KMS-11 (cell line): ENCODE data around the gene TMBIM1.

ENCODE experiments used
- H2AFZ ChIP-seq: fragments of 200-600 bp; sonication (generic); 2 replicates; pipeline ENCODE4 v1.6.1; 2016; ENCODE audit warnings: antibody characterized with exemption, mixed run types, low read depth
- H3K27ac ChIP-seq: fragments of 200-600 bp; sonication (generic); 2 replicates; pipeline ENCODE4 v1.6.1; 2016; ENCODE audit warnings: mild to moderate bottlenecking, mixed run types
- H3K27me3 ChIP-seq: fragments of 200-600 bp; sonication (generic); 2 replicates; pipeline ENCODE4 v1.6.1; 2017; ENCODE audit warnings: mild to moderate bottlenecking, low read depth, mixed run types, moderate library complexity; ENCODE audit not compliant: insufficient read depth
- H3K36me3 ChIP-seq: fragments of 200-600 bp; sonication (generic); 2 replicates; pipeline ENCODE4 v1.6.1; 2017; ENCODE audit warnings: mild to moderate bottlenecking, mixed run types; ENCODE audit not compliant: insufficient read depth
- H3K4me1 ChIP-seq: fragments of 200-600 bp; sonication (generic); 2 replicates; pipeline ENCODE4 v1.6.1; 2016; ENCODE audit warnings: mild to moderate bottlenecking, low read depth, mixed run types; ENCODE audit not compliant: poor library complexity, severe bottlenecking
- H3K4me2 ChIP-seq: fragments of 200-600 bp; sonication (generic); 2 replicates; pipeline ENCODE4 v1.7.0; 2016; ENCODE audit warnings: mild to moderate bottlenecking, mixed run types
- H3K4me3 ChIP-seq: fragments of 200-600 bp; sonication (generic); IDR thresholded peaks from 2 replicates; pipeline ENCODE4 v1.6.1; 2017; ENCODE audit warnings: low read depth, low read length, mixed read lengths; ENCODE audit not compliant: insufficient read depth
- H3K79me2 ChIP-seq: fragments of 200-600 bp; sonication (generic); 2 replicates; pipeline ENCODE4 v1.6.1; 2016; ENCODE audit warnings: low read depth, mixed run types; ENCODE audit not compliant: insufficient read depth
- H3K9ac ChIP-seq: fragments of 200-600 bp; sonication (generic); 2 replicates; pipeline ENCODE4 v1.6.1; 2016; ENCODE audit warnings: mild to moderate bottlenecking, mixed run types
- H4K20me1 ChIP-seq: fragments of 200-600 bp; sonication (generic); 2 replicates; pipeline ENCODE4 v1.6.1; 2016; ENCODE audit warnings: mild to moderate bottlenecking, mixed run types; ENCODE audit not compliant: insufficient read depth
- TF ChIP-seq, protein P1 (sequence below): fragments of 200-600 bp; sonication (generic); conservative IDR thresholded peaks from 2 replicates; pipeline ENCODE4 v1.6.1; 2017; ENCODE audit warnings: low read depth, mild to moderate bottlenecking, antibody characterized with exemption, low read length, moderate library complexity, mixed read lengths

Gene TMBIM1

GRCh38 chr2:218319813-218320365, 27.6 kb upstream of the TMBIM1 start:
- Histone ChIP-seq H3K27ac (no peak overlapping the region), H3K79me2 (no peaks in the 10 kb centered on the region), H3K4me2 (no peak overlapping the region), H3K4me3 (no peak overlapping the region), H3K27me3 (no peaks in the 10 kb centered on the region), H2AFZ (no peak overlapping the region), H3K9ac (no peak overlapping the region), H4K20me1 (no peaks in the 10 kb centered on the region), H3K4me1 (peaks cover 13% of the 10 kb centered on the region), H3K36me3 (no peaks in the 10 kb centered on the region)
- TF ChIP-seq, protein P1, sequence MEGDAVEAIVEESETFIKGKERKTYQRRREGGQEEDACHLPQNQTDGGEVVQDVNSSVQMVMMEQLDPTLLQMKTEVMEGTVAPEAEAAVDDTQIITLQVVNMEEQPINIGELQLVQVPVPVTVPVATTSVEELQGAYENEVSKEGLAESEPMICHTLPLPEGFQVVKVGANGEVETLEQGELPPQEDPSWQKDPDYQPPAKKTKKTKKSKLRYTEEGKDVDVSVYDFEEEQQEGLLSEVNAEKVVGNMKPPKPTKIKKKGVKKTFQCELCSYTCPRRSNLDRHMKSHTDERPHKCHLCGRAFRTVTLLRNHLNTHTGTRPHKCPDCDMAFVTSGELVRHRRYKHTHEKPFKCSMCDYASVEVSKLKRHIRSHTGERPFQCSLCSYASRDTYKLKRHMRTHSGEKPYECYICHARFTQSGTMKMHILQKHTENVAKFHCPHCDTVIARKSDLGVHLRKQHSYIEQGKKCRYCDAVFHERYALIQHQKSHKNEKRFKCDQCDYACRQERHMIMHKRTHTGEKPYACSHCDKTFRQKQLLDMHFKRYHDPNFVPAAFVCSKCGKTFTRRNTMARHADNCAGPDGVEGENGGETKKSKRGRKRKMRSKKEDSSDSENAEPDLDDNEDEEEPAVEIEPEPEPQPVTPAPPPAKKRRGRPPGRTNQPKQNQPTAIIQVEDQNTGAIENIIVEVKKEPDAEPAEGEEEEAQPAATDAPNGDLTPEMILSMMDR, result no peak

- H3K4me3 ChIP-seq, result no peak overlapping the region
- no peak overlapping the region for H3K27ac ChIP-seq
- no peaks in the 10 kb centered on the region for H3K79me2 ChIP-seq
- H3K4me1 ChIP-seq, result peaks cover 19% of the 10 kb centered on the region
- no peaks in the 10 kb centered on the region for H3K36me3 ChIP-seq
- no peaks in the 10 kb centered on the region for H4K20me1 ChIP-seq
- TF ChIP-seq, protein P1, result no peak
- no peaks in the 10 kb centered on the region for H3K27me3 ChIP-seq
- no peak overlapping the region for H3K4me2 ChIP-seq
- no peak overlapping the region for H2AFZ ChIP-seq
- H3K9ac ChIP-seq, result no peak overlapping the region
Observed at GRCh38 chr2:218318241-218318640, 25.9 kb upstream of the TMBIM1 start.

DNA sequence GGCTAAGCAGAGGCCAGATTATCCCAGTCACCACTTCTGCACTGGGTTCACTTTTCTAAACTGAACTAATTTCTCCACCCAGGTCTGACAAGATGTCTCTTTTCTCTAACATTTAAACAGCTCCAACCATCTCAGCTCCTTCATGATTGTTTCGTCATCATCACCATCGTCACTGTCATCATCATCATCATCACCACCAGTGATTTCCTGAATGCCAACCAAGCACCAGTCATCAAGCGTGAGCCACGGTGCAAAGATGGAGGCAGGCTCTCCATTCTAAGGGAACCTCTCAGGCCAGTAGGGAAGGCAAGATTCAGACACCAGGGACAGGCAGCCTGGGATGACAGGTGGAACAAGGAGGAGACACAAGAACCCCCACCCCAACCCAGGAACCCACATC, 25.5 kb upstream of the TMBIM1 start:
- Histone ChIP-seq H2AFZ (no peak overlapping the region), H4K20me1 (no peaks in the 10 kb centered on the region), H3K4me2 (no peak overlapping the region), H3K4me3 (no peak overlapping the region), H3K9ac (no peak overlapping the region), H3K27me3 (no peaks in the 10 kb centered on the region), H3K79me2 (no peaks in the 10 kb centered on the region), H3K36me3 (no peaks in the 10 kb centered on the region), H3K4me1 (peaks cover 23% of the 10 kb centered on the region), H3K27ac (no peak overlapping the region)
- TF ChIP-seq, protein P1, result no peak

DNA sequence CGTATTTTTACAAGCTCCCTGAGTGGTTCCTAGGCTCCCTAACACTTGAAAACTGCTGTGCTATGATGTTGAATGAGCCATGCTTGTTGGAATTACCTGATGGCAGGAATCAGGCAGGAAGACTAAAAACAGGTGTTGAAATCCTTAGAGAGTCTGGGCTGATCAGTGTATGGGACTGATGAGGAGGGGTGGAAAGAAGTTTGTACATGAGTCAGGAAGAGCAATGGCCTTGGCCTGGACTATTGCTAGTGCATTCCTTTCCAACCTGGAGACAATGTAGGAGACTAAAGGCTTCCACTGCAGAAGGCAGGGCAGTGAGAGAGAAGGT, 25.0 kb upstream of the TMBIM1 start:
- H3K4me1 ChIP-seq, result peaks cover 22% of the 10 kb centered on the region
- TF ChIP-seq, protein P1, result no peak
- H4K20me1 ChIP-seq, result no peaks in the 10 kb centered on the region
- no peaks in the 10 kb centered on the region for H3K36me3 ChIP-seq
- no peak overlapping the region for H3K9ac ChIP-seq
- no peaks in the 10 kb centered on the region for H3K79me2 ChIP-seq
- H3K27ac ChIP-seq, result no peak overlapping the region
- no peak overlapping the region for H3K4me3 ChIP-seq
- H3K27me3 ChIP-seq, result no peaks in the 10 kb centered on the region
- H2AFZ ChIP-seq, result no peak overlapping the region
- H3K4me2 ChIP-seq, result no peak overlapping the region
